ENCODE data around the gene SNAP91. TPM values are rescaled to one million over a fixed set of nuclear protein-coding genes. Genes with fewer than 3 reads are reported as not detected.

The SNAP91 gene
- total RNA-seq, 1 experiment from 2014 or later, result not detected

GRCh38 chr6:83637953-83638352 is 70.9 kb downstream of the SNAP91 start:
- Histone ChIP-seq H3K4me3 (ENCODE audit: low read depth, low read length) (no peak overlapping the region), H3K36me3 (ENCODE audit: control insufficient read depth, insufficient read depth, low read length) (no peaks in the 10 kb centered on the region), H3K9me3 (no peaks in the 10 kb centered on the region), H3K4me1 (no peaks in the 10 kb centered on the region), H3K27me3 (replicated peaks; ENCODE audit: control insufficient read depth, insufficient read depth, low read length) (no peaks in the 10 kb centered on the region)
- no peak overlapping the region for H3K27ac Mint-ChIP-seq (ENCODE audit: unreplicated experiment)
- no peak for DNase-seq
- TF ChIP-seq CTCF (IDR thresholded peaks at IDR 0.05; ENCODE audit: insufficient read depth in 1 of 2, low read depth in 1 of 2, low read length in 1 of 2, severe bottlenecking in 1 of 2, unreplicated experiment in 1 of 2), result no peak
- H3K4me3 Mint-ChIP-seq (ENCODE audit: unreplicated experiment), result no peak overlapping the region
- ChIA-PET CTCF (no interaction called here), POLR2A (no interaction called here)
- H3K9me3 Mint-ChIP-seq (ENCODE audit: unreplicated experiment), result no peaks in the 10 kb centered on the region
- intact Hi-C loops (cut with micrococcal nuclease; ENCODE audit: unreplicated experiment), result no loop called here
- H3K27me3 Mint-ChIP-seq (ENCODE audit: insufficient read depth, unreplicated experiment), result peaks cover 7% of the 10 kb centered on the region
- no peaks in the 10 kb centered on the region for H3K4me1 Mint-ChIP-seq (ENCODE audit: low read depth, unreplicated experiment)
- no TSS peak for BruUV-seq (replicated peaks)
- H3K36me3 Mint-ChIP-seq (ENCODE audit: insufficient read depth, unreplicated experiment), result no peaks in the 10 kb centered on the region

- ChIA-PET POLR2A (no interaction called here), CTCF (no interaction called here)
- H3K27me3 Mint-ChIP-seq (ENCODE audit: insufficient read depth, unreplicated experiment), result peaks cover 14% of the 10 kb centered on the region
- Histone ChIP-seq H3K4me3 (ENCODE audit: low read depth, low read length) (no peak overlapping the region), H3K36me3 (ENCODE audit: control insufficient read depth, insufficient read depth, low read length) (no peaks in the 10 kb centered on the region), H3K9me3 (no peaks in the 10 kb centered on the region), H3K27me3 (replicated peaks; ENCODE audit: control insufficient read depth, insufficient read depth, low read length) (no peaks in the 10 kb centered on the region), H3K4me1 (no peaks in the 10 kb centered on the region)
- no peaks in the 10 kb centered on the region for H3K9me3 Mint-ChIP-seq (ENCODE audit: unreplicated experiment)
- no TSS peak for BruUV-seq (replicated peaks)
- intact Hi-C loops (cut with micrococcal nuclease; ENCODE audit: unreplicated experiment), result no loop called here
- no peaks in the 10 kb centered on the region for H3K36me3 Mint-ChIP-seq (ENCODE audit: insufficient read depth, unreplicated experiment)
- H3K4me3 Mint-ChIP-seq (ENCODE audit: unreplicated experiment), result no peak overlapping the region
- no peak for TF ChIP-seq CTCF (IDR thresholded peaks at IDR 0.05; ENCODE audit: insufficient read depth in 1 of 2, low read depth in 1 of 2, low read length in 1 of 2, severe bottlenecking in 1 of 2, unreplicated experiment in 1 of 2)
- DNase-seq, result no peak
- no peaks in the 10 kb centered on the region for H3K4me1 Mint-ChIP-seq (ENCODE audit: low read depth, unreplicated experiment)
- no peak overlapping the region for H3K27ac Mint-ChIP-seq (ENCODE audit: unreplicated experiment)
These were observed 72.1 kb downstream of the SNAP91 start for GRCh38 chr6:83636800-83637199.

GRCh38 chr6:83633609-83634008 is 75.3 kb downstream of the SNAP91 start:
- no TSS peak for BruUV-seq (replicated peaks)
- peaks cover 24% of the 10 kb centered on the region for H3K27me3 Mint-ChIP-seq (ENCODE audit: insufficient read depth, unreplicated experiment)
- no peak for DNase-seq
- H3K4me3 Mint-ChIP-seq (ENCODE audit: unreplicated experiment), result no peak overlapping the region
- TF ChIP-seq CTCF (IDR thresholded peaks at IDR 0.05; ENCODE audit: insufficient read depth in 1 of 2, low read depth in 1 of 2, low read length in 1 of 2, severe bottlenecking in 1 of 2, unreplicated experiment in 1 of 2), result no peak
- H3K36me3 Mint-ChIP-seq (ENCODE audit: insufficient read depth, unreplicated experiment), result no peaks in the 10 kb centered on the region
- ChIA-PET POLR2A (no interaction called here), CTCF (no interaction called here)
- H3K4me1 Mint-ChIP-seq (ENCODE audit: low read depth, unreplicated experiment), result no peaks in the 10 kb centered on the region
- Histone ChIP-seq H3K4me1 (no peaks in the 10 kb centered on the region), H3K27me3 (replicated peaks; ENCODE audit: control insufficient read depth, insufficient read depth, low read length) (no peaks in the 10 kb centered on the region), H3K36me3 (ENCODE audit: control insufficient read depth, insufficient read depth, low read length) (no peaks in the 10 kb centered on the region), H3K4me3 (ENCODE audit: low read depth, low read length) (no peak overlapping the region), H3K9me3 (no peaks in the 10 kb centered on the region)
- intact Hi-C loops (cut with micrococcal nuclease; ENCODE audit: unreplicated experiment), result no loop called here
- no peak overlapping the region for H3K27ac Mint-ChIP-seq (ENCODE audit: unreplicated experiment)
- H3K9me3 Mint-ChIP-seq (ENCODE audit: unreplicated experiment), result no peaks in the 10 kb centered on the region
